Keratinocyte (primary cell): Measurements from ENCODE around the gene ARMH1. TPM values are rescaled to one million over a fixed set of nuclear protein-coding genes. Genes with fewer than 3 reads are reported as not detected.

Experiments used
- DNase-seq: peaks from one replicate; pipeline ENCODE4 v3.0.0-alpha.2; 2011; ENCODE audit warnings: low read depth, missing footprints, low spot score
- FAIRE-seq: peaks from 2 replicates; lab custom pipeline; 2011; peaks lifted over from hg19 to GRCh38; lab: Jason Lieb, UNC
- H2AFZ ChIP-seq: 2 replicates; pipeline ENCODE4 v1.6.0; 2012; ENCODE audit warnings: low read length, control low read depth, inconsistent platforms; ENCODE audit not compliant: control insufficient read depth
- H3K27ac ChIP-seq: 2 replicates; pipeline ENCODE4 v1.5.1; 2011; ENCODE audit warnings: low read length; ENCODE audit not compliant: control insufficient read depth, insufficient read depth
- H3K27me3 ChIP-seq: 3 replicates; pipeline ENCODE4 v1.6.0; 2011; ENCODE audit warnings: low read length; ENCODE audit not compliant: control insufficient read depth, insufficient read depth; ENCODE audit errors: extremely low read depth
- H3K36me3 ChIP-seq, 2 experiments: 2 replicates in 1 of 2; 3 replicates in 1 of 2; pipeline ENCODE4 v1.5.1; 2011; ENCODE audit warnings: low read length in 2 of 2, mild to moderate bottlenecking in 1 of 2; ENCODE audit not compliant: control insufficient read depth in 2 of 2, insufficient read depth in 2 of 2; ENCODE audit errors: extremely low read depth in 1 of 2
- H3K4me1 ChIP-seq: 3 replicates; pipeline ENCODE4 v1.5.1; 2011; ENCODE audit warnings: low read length; ENCODE audit not compliant: control insufficient read depth, insufficient read depth; ENCODE audit errors: extremely low read depth
- H3K4me2 ChIP-seq: 3 replicates; pipeline ENCODE4 v1.6.0; 2011; ENCODE audit warnings: low read depth, low read length; ENCODE audit not compliant: control insufficient read depth, insufficient read depth; ENCODE audit errors: extremely low read depth
- H3K4me3 ChIP-seq, 3 experiments: fragments of 200-600 bp in 1 of 3; sonication (generic) in 1 of 3; 2 replicates in 2 of 3; 3 replicates in 1 of 3; pipeline ENCODE4 v1.5.1; 2011 to 2016; ENCODE audit warnings: low read length in 3 of 3, mild to moderate bottlenecking in 3 of 3, control low read depth in 2 of 3, inconsistent platforms in 1 of 3, low read depth in 1 of 3, mixed read lengths in 1 of 3, mixed run types in 1 of 3, moderate library complexity in 1 of 3; ENCODE audit not compliant: control insufficient read depth in 2 of 3, insufficient read depth in 2 of 3; ENCODE audit errors: extremely low read depth in 1 of 3
- H3K79me2 ChIP-seq: 2 replicates; pipeline ENCODE4 v1.6.0; 2012; ENCODE audit warnings: low read length; ENCODE audit not compliant: control insufficient read depth, insufficient read depth
- H3K9ac ChIP-seq: 3 replicates; pipeline ENCODE4 v1.6.0; 2011; ENCODE audit warnings: low read length; ENCODE audit not compliant: control insufficient read depth, insufficient read depth; ENCODE audit errors: extremely low read depth
- H3K9me1 ChIP-seq: 3 replicates; pipeline ENCODE4 v1.6.0; 2011; ENCODE audit warnings: low read length; ENCODE audit not compliant: control insufficient read depth, insufficient read depth; ENCODE audit errors: extremely low read depth
- H3K9me3 ChIP-seq: 2 replicates; pipeline ENCODE4 v1.5.1; 2012; ENCODE audit warnings: low read depth, low read length; ENCODE audit not compliant: control insufficient read depth
- H4K20me1 ChIP-seq: 3 replicates; pipeline ENCODE4 v1.6.0; 2011; ENCODE audit warnings: low read length; ENCODE audit not compliant: control insufficient read depth, insufficient read depth; ENCODE audit errors: extremely low read depth
- EZH2 ChIP-seq: IDR thresholded peaks from one replicate; pipeline ENCODE4 v1.6.1; 2012; ENCODE audit warnings: inconsistent platforms, mild to moderate bottlenecking, low read length, moderate library complexity
- dilution Hi-C: fragments of 300-500 bp; cut with MboI; formaldehyde crosslinking; loops from one replicate; pipeline ENCODE4 v1.7.0; 2020; ENCODE audit warnings: low sequenced_read_pairs; ENCODE audit not compliant: extremely low pct_ligation_motif_present
- polyA plus RNA-seq, 5 experiments: library from polyadenylated mRNA; depleted of rRNA in 3 of 5; stranded (reverse) in 3 of 5; stranded (forward) in 1 of 5; unstranded in 1 of 5; fragments of >200 nt; gene quantifications; 1 replicate in 1 of 5; 2 replicates in 3 of 5; 3 replicates in 1 of 5; pipeline versions ENCODE4 v1.2.1 to v1.2.3, GENCODE V29; 2011 to 2012; ENCODE audit warnings: missing spikeins in 2 of 5, low read depth in 1 of 5, low replicate concordance in 1 of 5
- TF ChIP-seq, protein P1 (sequence below), 3 experiments: IDR thresholded peaks in 1 of 3; conservative IDR thresholded peaks in 1 of 3; optimal IDR thresholded peaks in 1 of 3; 2 replicates in 2 of 3; 3 replicates in 1 of 3; pipeline versions ENCODE3 to v1.5.1; 2011; ENCODE audit warnings: low read length in 3 of 3, mild to moderate bottlenecking in 3 of 3, moderate library complexity in 2 of 3, control low read depth in 1 of 3, inconsistent platforms in 1 of 3; ENCODE audit not compliant: insufficient read depth in 2 of 3; ENCODE audit errors: extremely low read depth in 1 of 3

Gene ARMH1
- polyA plus RNA-seq, 1 donor (not counting 4 experiments of a cell fraction or from before 2014, with no cell fraction given), result 0.22 TPM

DNA sequence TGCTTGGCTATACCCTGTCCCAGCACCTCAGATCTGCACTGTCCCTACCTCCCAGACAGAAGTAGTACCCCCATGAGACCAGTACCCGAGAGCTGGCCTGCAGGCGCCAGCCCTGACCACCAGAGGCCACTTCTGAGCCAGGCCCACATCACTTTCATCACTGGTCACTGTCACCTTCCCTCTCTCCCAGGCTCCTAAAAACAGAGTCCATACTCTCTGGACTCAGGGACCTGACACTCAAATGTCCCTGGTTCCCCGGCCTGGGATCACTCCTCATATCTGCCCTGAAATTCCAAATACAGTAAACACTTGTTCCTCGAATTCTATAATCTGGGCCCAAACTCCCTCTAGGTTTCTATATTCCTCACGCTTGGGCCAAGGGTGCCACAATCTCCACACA is 18.9 kb upstream of the ARMH1 start:
- Histone ChIP-seq H3K4me2 (no peak overlapping the region), H3K4me1 (no peaks in the 10 kb centered on the region), H3K36me3 (peaks cover 1 to 7% of the 10 kb centered on the region in 2 experiments), H3K9me1 (no peaks in the 10 kb centered on the region), H2AFZ (no peak overlapping the region), H3K27ac (no peak overlapping the region), H3K27me3 (no peaks in the 10 kb centered on the region), H4K20me1 (peaks cover 3% of the 10 kb centered on the region), H3K9me3 (no peaks in the 10 kb centered on the region), H3K9ac (no peak overlapping the region), H3K4me3 (no peak overlapping the region), H3K79me2 (no peaks in the 10 kb centered on the region)
- FAIRE-seq (no peak), DNase-seq (no peak)
- TF ChIP-seq, protein P1, sequence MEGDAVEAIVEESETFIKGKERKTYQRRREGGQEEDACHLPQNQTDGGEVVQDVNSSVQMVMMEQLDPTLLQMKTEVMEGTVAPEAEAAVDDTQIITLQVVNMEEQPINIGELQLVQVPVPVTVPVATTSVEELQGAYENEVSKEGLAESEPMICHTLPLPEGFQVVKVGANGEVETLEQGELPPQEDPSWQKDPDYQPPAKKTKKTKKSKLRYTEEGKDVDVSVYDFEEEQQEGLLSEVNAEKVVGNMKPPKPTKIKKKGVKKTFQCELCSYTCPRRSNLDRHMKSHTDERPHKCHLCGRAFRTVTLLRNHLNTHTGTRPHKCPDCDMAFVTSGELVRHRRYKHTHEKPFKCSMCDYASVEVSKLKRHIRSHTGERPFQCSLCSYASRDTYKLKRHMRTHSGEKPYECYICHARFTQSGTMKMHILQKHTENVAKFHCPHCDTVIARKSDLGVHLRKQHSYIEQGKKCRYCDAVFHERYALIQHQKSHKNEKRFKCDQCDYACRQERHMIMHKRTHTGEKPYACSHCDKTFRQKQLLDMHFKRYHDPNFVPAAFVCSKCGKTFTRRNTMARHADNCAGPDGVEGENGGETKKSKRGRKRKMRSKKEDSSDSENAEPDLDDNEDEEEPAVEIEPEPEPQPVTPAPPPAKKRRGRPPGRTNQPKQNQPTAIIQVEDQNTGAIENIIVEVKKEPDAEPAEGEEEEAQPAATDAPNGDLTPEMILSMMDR (optimal IDR thresholded peaks at IDR 0.05 in 1 of 3, IDR thresholded peaks at IDR 0.05 in 1 of 3, conservative IDR thresholded peaks at IDR 0.05 in 1 of 3; ENCODE audit: extremely low read depth in 1 of 3, insufficient read depth in 2 of 3, low read length in 3 of 3), result peak; percentile 79 to 82 (median 80)
- TF ChIP-seq EZH2, result no peak
- dilution Hi-C loops, result no loop called here

DNA sequence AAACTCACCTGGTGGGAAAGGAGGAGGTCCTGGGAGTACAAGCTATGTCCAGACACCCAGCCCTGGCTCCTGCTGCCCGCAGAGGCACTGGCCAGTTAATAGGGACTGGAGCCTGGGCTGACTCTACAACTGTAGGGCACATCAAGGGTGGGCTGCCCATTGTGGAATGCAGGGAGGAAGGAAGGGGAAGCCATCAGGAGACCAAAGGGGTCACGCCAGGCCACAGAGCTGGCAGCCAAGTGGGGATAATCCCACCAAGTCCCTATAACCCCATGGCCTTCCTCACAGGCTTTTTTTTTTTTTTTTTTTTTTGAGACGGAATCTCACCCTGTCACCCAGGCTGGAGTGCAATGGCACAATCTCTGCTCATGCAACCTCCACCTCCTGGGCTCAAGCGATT is 14.9 kb upstream of the ARMH1 start:
- Histone ChIP-seq H3K27me3 (no peaks in the 10 kb centered on the region), H3K9me1 (no peaks in the 10 kb centered on the region), H3K36me3 (no peaks in the 10 kb centered on the region), H3K4me1 (no peaks in the 10 kb centered on the region), H3K9ac (no peak overlapping the region), H3K4me3 (no peak overlapping the region), H3K27ac (no peak overlapping the region), H3K79me2 (no peaks in the 10 kb centered on the region), H3K9me3 (no peaks in the 10 kb centered on the region), H4K20me1 (no peaks in the 10 kb centered on the region), H3K4me2 (no peak overlapping the region), H2AFZ (no peak overlapping the region)
- FAIRE-seq (no peak), DNase-seq (no peak)
- dilution Hi-C loops, result no loop called here
- TF ChIP-seq, protein P1 (optimal IDR thresholded peaks at IDR 0.05 in 1 of 3, IDR thresholded peaks at IDR 0.05 in 1 of 3, conservative IDR thresholded peaks at IDR 0.05 in 1 of 3; ENCODE audit: extremely low read depth in 1 of 3, insufficient read depth in 2 of 3, low read length in 3 of 3), result no peak
- TF ChIP-seq EZH2, result no peak
